Upper lobe of left lung (tissue), 4 donors: Measurements from ENCODE around the gene MAN2B2.

Experiments used
- POLR2A ChIP-seq, 4 donors: fragments of 450-650 bp; IDR thresholded peaks; one replicate each; pipeline ENCODE4 v1.5.1; 2016 to 2017; ENCODE audit warnings: antibody characterized with exemption in 4 of 4, mild to moderate bottlenecking in 2 of 4
- POLR2AphosphoS5 ChIP-seq, 2 donors: sonication (generic); formaldehyde crosslinking; IDR thresholded peaks; one replicate each; pipeline ENCODE4 v1.5.1; 2017; ENCODE audit warnings: antibody characterized with exemption in 2 of 2
- TF ChIP-seq, protein P1 (sequence below), 6 experiments: fragments of 450-650 bp in 4 of 6; fragments of 200-600 bp in 2 of 6; sonication (generic) in 2 of 6; IDR thresholded peaks; one replicate each; pipeline ENCODE4 v1.5.1; 2016 to 2019; ENCODE audit warnings: antibody characterized with exemption in 6 of 6

GRCh38 chr4:6582889-6583490 lies 8.0 kb downstream of the MAN2B2 start:
- no peak for TF ChIP-seq POLR2A (IDR thresholded peaks at IDR 0.05)
- TF ChIP-seq, protein P1, sequence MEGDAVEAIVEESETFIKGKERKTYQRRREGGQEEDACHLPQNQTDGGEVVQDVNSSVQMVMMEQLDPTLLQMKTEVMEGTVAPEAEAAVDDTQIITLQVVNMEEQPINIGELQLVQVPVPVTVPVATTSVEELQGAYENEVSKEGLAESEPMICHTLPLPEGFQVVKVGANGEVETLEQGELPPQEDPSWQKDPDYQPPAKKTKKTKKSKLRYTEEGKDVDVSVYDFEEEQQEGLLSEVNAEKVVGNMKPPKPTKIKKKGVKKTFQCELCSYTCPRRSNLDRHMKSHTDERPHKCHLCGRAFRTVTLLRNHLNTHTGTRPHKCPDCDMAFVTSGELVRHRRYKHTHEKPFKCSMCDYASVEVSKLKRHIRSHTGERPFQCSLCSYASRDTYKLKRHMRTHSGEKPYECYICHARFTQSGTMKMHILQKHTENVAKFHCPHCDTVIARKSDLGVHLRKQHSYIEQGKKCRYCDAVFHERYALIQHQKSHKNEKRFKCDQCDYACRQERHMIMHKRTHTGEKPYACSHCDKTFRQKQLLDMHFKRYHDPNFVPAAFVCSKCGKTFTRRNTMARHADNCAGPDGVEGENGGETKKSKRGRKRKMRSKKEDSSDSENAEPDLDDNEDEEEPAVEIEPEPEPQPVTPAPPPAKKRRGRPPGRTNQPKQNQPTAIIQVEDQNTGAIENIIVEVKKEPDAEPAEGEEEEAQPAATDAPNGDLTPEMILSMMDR (IDR thresholded peaks at IDR 0.05) = no peak
- no peak for TF ChIP-seq POLR2AphosphoS5 (IDR thresholded peaks at IDR 0.05)
